IPS-NIHi7 (cell line): ENCODE measurements around the gene IQGAP2.

Experiments
- DNase-seq: peaks from one replicate; pipeline ENCODE4 v3.0.0; 2012; ENCODE audit warnings: mixed read lengths; ENCODE audit errors: extremely low spot score

The IQGAP2 gene

DNA sequence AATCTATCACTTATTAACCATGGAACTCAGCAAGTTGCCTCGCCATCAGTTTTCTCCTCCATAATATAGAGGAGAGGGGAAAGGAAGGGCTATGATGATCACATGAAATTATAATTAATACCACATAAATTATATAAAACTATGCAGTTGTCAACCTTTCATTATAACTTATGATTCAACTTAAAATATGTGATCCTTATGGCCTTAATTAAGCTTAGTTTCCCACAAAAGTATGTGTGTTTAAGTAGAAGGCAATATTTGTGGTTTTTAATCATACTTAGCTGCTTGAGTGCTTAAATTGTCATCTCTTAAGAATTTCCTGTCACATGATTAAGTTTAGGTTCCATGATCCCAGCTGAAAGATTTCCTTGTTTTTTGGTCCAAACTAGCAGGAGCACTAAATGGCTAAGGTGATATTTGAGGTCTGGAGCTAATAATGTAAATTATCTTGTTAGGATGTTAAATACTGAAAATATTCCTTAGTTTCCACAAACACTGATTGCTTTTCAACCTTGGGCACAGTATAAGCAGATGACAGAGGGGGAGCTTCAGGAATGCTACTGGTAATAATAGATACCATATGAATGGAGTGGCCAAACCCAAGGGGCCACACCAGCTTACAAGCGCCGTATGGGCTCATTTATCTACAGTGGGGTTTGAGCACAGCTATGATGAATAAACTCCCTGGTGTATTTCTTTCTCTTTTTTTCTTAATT, 286.4 kb downstream of the IQGAP2 start:
- no peak for DNase-seq

DNA sequence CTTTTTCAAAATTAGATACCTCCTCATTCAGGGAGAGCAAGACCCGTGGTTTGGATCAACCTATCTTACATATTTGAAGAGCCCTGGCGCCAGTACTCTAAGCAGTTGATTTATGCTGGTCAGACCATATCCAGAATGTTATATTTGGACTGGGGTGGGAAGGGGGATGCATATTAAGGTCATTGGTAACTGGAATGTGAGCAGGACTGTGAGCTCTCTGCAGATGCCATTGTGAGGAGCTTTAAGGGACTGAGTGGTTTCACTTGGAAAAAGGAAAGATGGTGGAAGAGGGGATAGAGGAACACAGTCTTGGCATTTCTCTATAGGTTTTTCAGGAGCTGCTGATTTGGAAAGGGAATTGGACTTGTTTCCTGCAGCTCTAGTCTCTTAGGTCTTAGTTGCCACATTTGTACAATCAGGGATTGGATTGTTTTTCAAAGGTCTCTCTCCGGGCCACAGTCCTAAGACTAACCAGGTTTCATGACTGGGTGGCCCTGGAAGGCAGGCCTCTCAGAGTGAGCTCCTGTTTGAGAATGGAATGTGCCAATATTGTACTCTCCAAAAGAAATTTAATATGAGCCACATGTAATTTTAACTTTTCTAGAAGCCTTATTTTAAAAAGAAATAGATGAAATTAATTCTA, 287.1 kb downstream of the IQGAP2 start:
- no peak for DNase-seq

DNA sequence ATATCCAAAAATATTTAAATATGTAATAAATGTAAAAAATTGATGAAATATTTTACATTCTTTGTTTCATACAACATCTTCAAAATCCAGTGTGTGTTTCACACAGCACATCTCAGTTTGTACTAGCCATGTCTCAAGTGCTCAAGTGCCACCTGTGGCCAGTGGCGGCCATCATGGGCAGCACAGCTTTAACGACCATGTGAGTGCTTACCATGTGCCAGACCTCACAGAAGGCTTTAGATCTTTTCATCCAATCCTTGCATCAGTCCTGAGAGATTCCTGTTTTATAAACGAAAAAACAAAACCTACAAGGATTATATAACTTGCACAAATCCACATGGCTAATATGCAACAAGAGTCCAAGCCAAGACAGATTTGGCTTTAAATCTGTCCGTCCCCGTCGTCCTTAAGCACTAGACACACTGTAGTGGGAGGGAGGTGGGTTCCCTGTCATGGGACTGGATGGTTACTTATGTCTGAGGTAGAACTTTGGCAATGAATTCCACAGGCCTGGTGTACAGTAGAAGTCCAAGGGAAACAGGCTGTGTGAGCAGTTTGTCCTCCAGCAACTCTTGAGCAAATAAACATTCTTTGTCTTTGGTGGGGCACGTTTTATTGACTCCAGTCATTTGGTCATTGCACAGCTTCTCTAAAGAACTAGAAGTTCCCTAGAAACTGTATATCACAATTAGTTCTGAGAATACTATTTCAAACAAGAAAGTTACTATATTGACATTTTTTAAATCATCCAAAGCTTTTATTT, 287.8 kb downstream of the IQGAP2 start:
- no peak for DNase-seq

DNA sequence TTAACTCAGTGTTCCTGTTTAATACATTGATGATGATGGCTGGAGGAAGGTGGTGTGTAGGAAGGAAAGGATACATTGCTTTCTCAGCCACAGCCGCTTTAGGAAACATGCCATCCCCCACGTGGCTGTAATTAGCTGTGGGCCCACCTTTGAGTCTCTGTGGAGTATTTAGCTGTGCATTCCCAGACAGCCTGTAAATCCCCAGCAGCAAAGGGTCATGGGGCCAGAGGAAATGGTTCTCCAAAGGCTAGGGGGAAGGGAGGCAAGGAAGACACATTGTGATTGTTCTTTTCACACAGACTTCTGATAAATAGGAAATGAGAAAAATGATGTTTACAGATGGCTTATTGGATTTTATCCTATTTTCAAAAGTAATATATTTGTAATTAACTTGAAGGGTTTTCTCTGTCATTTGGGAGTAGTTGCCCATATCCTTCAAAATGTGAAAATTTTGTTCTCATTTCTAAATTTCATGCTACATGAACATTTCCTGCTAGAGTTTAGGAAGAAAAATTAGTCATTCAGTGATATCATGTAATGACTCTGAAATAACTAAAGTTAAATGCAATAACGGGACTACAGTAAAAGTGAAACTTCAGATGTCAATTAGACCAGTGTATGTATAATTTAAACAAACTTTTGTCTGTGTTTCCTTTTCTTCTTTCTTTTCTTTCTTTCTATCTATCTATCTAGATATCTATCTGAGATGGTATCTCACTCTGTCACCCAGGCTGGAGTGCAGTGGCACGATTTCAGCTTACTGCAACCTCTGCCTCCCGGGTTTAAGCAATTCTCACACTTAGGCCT, 288.6 kb downstream of the IQGAP2 start:
- DNase-seq: no peak

DNA sequence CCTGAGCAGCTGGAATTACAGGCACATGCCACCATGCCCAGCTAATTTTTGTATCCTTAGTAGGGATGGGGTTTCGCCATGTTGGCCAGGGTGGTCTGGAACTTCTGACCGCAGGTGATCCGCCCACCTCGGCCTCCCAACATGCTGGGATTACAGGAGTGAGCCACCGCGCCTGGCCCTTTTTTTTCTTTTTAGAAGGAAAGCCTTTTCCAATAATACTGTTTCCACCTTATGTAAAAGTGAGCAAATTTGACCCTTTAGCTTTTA, 289.1 kb downstream of the IQGAP2 start:
- no peak for DNase-seq

DNA sequence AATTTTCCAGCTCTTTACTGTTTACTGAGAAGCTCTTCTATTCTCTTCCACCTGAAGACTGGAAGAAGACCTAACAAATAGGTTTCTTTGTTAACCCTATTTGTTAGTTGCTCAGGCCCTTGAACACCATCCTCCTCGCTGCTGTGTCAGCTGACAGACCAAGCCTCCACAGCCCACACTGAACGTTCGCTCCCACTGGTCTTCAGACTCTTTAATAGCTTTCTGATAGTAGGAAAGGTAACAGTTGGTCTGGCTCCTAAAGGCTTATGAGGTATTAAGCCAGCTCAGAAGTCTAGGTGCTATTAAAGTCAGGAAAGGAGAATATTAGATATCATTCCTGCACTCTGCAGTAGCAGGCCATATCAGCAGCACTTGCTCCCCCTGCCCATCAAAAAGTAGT, 289.6 kb downstream of the IQGAP2 start:
- no peak for DNase-seq

DNA sequence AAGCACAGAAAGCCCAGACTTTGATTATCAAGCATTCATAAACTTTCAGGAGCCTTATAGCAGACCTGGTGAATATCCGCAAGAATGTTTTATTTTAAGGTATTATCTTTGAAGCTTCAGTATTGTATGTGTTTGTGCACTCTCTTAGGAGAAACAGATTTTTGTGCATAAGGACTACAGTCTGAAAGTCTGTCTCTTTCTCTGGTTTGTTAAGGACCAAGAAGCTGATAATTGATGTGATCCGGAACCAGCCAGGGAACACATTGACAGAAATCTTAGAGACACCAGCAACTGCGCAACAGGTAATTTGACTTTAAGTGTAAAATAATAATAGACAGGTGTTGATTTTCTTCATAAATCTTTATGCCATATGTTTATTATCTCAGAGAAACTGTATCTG, 290.1 kb downstream of the IQGAP2 start:
- no peak for DNase-seq

DNA sequence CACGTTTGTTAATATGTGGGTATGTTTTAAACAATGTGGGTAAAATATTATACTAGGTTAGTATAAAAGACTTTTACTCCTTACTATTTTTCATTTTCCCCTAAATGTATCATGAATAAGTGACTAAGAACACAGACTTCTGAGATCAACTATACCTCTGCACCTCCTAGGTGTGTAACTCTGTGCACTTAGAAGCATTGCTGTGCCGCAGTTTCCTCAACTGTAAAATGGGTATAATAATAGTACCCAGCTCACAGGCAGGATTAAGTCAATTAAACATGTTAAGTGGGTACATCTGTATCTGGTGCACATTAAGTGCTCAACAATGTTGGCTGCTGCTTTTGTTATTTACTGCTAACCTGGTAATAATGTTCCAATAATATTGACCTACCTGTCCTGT, 291.2 kb downstream of the IQGAP2 start:
- no peak for DNase-seq

DNA sequence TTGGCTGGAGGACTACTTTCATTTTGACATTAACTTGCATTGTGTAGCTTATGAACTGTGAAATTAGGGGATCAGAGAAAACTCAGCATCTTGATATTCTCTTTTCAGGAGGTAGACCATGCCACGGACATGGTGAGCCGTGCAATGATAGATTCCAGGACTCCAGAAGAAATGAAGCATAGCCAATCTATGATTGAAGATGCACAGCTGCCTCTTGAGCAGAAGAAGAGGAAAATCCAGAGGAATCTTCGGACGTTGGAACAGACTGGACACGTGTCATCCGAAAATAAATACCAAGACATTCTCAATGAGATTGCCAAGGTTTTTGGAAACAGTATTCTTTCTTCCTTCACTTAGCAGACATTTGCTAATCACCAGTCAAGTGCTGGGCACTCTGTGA, 292.3 kb downstream of the IQGAP2 start:
- no peak for DNase-seq

DNA sequence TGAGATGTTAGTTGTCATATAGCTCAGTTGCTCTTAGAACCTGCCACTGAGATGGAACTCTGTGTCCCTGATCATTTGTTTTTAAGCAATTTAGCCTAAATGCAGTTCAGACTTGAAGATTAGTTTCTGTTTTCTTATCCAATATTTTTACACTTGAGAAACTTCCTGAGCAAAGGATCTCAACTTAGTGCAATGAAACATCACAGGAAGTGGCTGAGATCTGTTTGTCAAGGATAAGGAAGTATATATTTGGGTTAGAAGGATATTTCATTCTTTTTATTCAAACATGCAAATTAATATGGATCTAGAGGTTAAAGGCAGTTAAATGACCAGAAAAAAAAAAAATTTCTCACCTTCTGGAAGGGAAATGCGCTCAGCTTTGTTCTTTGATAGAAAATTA, 293.2 kb downstream of the IQGAP2 start:
- DNase-seq: no peak

DNA sequence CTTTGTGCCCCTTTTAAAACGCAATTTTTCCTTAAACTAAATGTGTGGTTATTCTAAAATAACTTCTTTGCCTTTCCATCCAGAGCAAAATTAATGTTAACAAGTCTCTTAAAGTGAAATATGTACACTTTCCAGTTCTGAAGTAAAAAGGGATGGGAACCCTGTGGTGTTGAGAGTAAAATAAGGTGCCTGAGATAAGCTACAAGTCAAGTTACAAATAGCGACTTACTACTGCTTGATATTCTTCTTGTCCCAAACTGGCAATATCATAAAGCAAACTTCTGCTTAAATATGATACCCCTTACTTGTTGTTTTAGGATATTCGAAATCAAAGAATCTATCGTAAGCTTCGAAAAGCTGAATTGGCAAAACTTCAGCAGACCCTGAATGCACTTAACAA, 294.6 kb downstream of the IQGAP2 start:
- no peak for DNase-seq

DNA sequence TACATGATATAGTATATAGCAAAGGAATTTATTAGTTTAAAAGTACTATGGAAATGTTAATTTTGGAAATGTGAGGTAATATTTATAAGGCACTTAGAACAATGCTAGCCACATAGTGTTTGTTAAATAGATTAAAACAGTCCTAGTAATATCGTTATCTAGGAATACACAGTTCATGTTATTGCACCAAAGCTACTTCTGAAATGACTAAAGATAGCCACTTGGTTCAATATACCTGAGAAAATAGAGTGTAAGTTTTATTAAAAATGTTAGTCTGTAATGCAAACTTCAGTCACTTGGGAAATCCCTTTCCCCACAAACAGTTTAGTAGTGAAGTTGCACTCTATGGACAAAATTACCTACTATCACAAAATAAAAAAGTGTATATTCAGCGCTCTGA, 297.5 kb downstream of the IQGAP2 start:
- DNase-seq: no peak

DNA sequence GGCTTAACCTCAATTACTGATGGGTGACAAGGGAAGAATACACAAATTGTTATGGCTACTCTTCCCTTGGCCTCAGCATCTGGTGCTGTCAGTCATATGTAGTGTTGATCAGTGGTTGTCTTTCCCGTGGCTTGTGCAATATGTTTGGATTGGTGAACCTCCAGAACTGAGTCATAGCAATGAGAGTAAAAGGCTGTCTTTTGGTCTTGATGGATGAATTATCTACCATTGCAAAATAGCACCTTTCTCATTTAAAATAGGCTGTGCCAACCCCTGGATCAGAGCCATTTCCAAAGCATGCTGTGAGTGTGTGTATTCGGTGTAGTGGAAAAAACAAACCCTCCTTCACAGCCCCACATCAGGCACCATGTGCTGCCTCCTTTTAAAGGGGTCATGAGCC, 298.2 kb downstream of the IQGAP2 start:
- no peak for DNase-seq

DNA sequence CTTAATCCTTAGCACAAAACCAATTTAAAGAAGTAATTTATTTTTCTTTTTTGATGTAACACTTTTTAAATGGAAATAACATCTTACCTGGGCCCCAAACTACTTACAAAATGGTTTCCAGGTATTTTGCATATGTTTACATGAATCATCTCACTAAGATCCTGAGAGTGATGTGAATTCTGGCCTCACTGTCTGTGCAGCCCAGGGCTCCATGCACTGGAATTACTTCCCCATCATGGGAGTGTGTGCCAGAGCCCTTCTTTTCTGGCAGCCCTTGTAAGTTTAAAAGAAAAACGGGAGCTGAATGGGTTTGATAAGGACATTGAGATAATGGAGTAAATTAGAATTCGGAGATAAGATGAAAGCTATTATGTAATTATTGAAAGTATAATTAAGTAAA, 300.6 kb downstream of the IQGAP2 start:
- no peak for DNase-seq

DNA sequence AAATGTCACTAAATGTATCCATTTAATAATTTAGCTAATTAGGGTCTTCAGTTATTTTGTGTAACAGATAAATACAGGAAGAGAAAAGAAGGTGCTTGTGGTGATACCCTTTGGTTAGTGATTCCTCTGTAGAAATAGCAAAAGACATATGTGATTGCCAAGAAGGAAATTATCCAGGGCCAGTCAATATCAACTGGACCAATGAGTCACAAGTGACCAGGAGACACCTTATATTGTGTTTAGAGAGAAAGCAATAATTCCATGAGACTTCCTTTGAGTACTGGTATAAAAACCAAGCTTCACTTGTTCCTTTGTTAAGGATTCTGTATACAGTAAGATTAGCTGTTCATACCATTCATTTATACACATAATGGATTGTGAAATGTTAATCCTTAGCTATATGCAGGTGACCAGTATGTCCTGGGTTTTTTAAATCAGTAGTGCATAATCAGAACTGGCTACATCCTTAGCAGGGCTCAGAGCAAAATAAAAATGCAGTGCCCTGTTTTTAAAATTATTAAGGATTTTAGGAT, 301.1 kb downstream of the IQGAP2 start:
- DNase-seq: no peak

DNA sequence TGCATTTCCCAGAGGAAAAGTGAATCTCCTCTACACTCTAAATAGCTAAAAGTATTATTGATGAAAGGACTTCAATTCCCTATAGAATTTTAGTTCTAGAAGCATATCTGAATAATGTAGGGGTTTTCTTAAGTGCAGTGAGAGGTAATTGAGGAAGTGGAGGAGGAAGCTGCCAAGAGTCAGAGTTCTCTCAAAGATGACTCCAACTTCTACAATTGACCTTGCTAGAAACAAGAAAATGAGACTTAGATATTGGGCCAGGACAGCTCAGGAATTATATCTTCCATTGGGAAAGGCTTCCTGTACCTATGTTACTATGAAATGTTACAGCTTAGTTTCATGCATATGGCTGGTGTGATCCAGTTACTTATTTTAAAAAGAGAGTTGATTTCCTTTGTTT, 302.5 kb downstream of the IQGAP2 start:
- no peak for DNase-seq

DNA sequence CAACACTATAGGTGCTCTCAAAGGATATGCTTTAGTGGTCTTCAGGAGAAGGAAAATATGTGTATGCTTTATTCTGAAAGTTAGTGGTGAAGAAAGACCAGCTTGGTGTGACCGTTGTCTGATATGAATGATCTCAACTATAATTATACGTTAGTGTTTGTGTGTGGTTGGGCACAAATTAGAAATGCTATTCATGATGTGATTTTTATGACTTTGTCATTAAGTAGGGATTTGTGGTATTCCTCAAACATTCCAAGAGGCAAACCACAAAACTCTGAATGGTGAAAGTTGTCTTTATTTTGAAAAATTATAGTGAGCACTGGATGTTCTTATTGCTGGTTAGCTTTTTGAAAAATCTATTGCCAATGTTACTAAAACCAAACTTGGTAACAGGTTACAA, 306.7 kb downstream of the IQGAP2 start:
- DNase-seq: no peak

DNA sequence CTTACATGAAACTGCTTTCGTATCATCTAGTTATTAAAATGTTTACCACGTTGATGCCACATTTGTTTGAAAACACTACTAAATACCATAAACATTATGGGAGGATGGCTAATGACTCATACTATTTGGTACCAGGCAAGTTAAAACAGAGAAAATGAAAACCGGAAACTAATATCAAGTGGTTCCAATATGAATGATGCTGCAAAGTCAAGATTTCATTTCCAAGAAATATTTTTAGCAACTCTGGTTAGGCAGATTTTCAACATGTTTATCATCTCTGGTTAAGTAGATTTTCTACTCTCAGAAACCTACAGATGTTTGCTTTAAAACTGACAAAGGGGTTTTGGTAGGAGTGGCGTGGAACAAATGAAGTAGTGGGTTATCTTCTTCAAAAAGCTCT, 307.9 kb downstream of the IQGAP2 start:
- DNase-seq: no peak

DNA sequence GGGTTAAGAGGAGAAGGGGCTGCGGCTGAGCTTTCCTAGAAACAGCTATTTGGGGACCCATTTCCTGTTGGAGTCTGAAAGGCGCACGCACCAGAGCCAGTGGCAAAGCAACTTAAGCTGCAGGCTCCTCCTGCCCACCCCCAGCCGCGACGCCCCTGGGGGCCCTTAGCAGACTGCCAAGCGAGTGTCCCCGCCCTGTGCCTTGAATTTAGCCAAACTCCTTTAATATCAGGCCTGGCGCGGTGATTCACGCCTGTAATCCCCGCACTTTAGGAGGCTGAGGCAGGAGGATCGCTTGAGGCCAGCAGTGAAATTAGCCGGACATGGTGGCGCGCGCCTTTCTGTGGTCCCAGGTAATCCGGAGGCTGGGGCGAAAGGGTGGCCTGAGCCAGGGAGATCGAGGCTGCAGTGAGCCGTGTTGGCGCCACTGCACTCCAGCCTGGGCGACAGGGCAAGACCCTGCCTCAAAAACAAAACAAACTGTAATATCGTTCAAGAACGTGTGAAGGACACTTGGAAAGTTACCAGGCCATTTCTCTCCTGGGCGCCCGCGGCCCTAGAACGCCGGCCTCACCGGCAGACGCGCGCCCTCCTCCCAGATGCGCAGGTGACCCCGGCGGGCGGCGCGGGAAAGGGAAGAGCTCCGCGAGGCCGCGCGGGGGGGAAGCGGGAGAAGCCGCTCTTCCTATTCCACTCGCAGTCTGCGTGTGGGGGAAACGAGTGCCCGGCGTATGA, 311.8 kb downstream of the IQGAP2 start:
- peak; percentile 51 for DNase-seq

DNA sequence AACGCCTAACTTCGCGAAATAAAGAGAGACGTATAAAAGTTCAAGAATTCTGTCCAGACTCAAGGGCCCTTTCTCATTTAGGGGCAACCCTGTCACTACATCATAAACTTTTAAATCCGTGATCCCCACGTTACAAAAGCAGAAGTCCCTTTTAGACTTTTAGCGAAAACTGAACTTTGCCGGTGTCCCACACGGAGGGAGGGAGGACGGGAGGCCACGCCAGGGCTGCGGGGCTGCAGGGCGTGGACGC, 312.3 kb downstream of the IQGAP2 start:
- DNase-seq: no peak

DNA sequence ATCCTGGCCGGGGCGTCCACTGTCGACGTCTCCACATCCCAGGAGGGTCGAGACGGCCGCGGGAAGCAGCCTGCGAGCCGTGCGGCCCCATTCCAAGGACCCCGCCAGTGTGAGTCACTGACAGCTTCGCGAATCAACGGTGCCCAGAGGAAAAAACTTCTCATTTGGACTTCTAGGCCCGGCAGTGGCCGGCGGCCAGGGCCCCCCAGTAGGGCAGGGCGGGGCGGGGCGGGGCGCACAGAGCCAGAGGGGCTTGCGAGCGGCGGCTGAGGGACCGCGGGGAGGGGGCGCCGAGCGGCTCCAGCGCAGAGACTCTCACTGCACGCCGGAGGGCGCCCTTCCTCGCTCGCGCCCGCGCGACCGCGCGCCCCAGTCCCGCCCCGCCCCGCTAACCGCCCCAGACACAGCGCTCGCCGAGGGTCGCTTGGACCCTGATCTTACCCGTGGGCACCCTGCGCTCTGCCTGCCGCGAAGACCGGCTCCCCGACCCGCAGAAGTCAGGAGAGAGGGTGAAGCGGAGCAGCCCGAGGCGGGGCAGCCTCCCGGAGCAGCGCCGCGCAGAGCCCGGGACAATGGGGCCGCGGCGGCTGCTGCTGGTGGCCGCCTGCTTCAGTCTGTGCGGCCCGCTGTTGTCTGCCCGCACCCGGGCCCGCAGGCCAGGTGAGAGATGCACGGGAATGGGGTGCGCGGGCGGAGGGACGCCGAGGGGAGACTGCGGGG, 312.8 kb downstream of the IQGAP2 start, which contains the start of gene F2R:
Gene F2R (plus strand): TSS at position 391 of the 720 bp plus-strand sequence. CDS start 182 bp downstream, at position 573.
- DNase-seq: peak; percentile 93
